ENCODE data around the gene ARHGEF37.
"Not testable (repeated sequence)": the region's sequence is repeated elsewhere in the genome, so short reads cannot be mapped to it uniquely, and the experiment has no call there.

Gene ARHGEF37

DNA sequence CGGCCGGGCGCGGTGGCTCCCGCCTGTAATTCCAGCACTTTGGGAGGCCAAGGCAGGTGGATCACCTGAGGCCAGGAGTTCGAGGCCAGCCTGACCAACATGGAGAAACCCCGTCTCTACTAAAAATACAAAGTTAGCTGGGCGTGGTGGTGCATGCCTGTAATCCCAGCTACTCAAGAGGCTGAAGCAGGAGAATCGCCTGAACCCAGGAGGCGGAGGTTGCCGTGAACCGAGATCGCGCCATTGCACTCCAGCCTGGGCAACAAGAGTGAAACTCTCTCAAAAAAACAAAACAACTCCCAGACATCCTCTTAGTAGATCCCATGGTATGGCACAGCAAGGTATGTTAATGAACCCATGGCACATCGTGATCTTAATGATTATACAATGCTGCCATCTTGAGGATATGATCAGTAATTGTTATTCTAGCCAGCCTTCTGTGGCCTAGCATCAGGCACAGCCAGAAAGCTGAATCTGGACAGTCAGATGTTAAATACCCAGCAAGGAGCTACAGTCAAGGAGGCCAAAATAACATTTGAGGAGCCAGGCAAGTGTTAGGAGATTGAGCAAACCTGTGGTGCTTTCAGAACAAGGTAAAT lies 16.7 kb upstream of the ARHGEF37 start:
- DNase-seq (ENCODE audit: low read depth in 2 of 2): peak; percentile 57 to 60

DNA sequence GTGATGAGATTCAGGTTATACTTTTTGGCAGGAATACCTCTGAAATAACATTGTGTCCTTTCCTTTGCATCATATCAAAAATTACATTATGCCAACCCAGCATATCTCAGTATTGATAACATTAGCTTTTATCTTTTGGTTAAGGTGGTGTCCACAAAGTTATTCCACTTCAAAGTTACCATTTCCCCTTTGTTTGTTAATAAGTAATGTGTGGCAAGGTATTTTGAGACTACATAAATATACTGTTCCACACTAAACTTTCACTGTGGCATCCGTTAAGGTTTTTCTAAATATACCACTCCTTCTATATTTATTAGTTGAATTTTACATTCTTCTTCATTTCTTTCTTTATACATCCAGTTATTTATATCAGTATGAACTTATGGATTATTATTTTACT lies 14.1 kb upstream of the ARHGEF37 start:
- no peak for DNase-seq (ENCODE audit: low read depth in 2 of 2)

DNA sequence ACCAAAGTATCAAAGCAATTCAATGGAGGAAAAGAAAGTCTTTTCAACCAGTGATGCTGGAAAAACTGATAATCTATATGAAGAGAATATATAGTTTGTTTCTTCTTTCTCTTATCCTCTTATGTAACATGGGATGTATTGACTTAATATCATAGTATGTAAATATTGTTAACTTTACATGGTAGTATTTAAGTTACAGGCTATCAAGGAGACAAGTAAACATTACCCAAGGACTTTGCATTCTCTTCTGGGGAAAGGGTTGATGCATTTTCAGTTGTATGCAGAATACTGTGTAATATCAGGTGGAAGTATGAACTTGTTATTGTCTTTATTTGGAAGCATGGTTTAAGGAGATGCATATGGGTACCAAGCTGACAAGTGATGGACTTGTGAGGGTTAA lies 9.1 kb upstream of the ARHGEF37 start:
- no peak for DNase-seq (ENCODE audit: low read depth in 2 of 2)

DNA sequence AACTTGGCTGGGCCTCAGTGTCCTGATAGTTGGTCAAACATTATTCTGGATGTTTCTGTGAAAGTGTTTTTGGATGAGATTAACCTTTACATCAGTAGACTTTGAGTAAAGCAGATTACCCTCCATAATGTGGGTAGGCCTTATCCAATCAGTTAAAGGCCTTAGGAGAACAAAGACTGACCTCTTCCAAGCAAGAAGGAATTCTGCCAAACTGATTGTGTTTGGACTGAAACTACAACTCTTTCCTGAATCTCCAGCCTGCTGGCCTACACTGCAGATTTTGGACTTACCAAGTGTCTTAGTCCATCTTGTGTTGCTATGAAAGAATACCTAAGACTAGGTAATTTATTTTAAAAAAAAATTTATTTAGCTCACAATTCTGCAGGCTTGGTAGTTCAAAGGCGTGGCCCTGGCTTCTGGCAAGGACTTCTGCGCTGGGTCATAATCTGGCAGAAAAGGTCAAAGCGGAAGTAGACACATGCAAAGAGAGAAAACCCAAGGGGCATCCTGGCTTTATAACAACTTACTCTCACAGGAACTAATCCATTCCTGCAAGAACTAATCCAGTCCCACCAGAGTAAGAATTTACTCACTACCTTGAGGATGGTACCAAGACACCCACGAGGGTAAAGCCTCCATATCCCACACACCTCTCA lies 8.6 kb upstream of the ARHGEF37 start:
- no peak for DNase-seq (ENCODE audit: low read depth in 2 of 2)

DNA sequence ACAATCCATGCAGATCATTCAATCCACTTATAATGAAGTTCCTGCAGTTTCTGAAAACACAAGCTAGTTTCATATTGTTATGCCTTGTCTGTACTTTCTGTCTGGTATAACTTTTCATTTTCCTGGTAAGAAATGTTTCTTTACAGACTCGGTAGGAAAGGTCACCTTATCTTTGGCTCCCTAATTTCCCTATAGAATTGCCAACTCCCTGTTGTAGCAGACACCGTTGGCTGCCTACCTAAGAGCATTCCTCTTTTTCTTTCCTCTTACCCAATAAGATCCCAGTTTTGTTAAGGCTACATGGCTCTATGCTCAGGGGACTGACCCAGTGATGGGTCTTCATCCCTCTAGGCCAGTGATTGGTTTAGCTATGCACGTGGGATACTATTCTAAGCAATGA lies 6.2 kb upstream of the ARHGEF37 start:
- no peak for DNase-seq (ENCODE audit: low read depth in 2 of 2)

DNA sequence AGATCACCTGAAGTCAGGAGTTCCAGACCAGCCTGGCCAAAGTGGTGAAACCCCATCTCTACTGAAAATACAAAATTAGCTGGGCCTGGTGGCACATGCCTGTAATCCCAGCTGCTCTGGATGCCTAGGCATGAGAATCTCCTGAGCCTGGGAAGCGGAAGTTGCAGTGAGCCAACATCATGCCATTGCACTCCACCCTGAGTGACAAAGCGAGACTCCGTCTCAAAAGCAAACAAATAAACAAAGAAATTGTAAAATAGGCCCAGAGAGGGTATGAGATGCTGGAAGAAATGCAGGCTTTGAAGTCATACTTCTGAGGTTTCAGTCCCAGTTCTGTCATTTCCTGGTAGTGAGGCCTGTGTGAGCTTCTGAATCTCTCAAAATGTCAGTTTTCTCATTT lies 5.3 kb upstream of the ARHGEF37 start:
- DNase-seq (ENCODE audit: low read depth in 2 of 2): no peak

DNA sequence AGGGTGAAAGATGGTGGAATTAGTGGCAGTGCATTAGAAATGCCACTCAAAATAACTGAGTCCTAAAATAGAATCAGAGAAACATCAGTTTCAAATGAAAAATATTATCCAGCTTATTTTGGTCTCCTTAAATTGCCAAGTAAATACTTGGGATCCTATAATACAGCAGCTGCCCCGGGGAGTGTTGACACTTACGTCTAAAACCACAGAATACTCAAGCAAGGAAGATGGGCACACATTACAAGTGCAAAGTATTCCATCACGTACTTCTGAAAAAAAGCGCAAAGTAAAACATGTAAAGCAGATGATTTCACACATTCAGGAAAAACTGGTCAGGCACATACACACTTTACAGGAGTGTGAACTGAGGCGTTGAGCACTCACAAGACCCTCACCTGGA lies 2.4 kb upstream of the ARHGEF37 start:
- DNase-seq (ENCODE audit: low read depth in 2 of 2): no peak

DNA sequence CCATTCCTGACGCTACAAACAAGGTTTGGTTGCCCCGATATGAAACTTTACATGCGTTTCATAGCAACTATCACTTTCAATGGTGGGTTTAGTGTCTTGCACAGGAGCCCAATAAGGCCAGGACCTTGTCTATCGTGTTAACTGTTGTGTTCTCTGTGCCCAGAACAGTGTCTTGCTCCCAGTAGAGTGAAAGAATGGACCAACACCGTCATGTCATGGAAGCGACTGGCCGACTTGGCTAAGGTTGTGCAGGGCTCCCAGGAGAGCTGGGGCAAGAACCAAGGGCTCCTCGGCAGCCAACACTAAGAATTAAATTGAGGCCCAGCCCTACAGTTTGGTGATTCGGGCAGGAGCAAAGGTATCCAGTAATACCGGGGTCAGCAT lies 498 bp upstream of the ARHGEF37 start:
- DNase-seq (ENCODE audit: low read depth in 2 of 2): no peak

DNA sequence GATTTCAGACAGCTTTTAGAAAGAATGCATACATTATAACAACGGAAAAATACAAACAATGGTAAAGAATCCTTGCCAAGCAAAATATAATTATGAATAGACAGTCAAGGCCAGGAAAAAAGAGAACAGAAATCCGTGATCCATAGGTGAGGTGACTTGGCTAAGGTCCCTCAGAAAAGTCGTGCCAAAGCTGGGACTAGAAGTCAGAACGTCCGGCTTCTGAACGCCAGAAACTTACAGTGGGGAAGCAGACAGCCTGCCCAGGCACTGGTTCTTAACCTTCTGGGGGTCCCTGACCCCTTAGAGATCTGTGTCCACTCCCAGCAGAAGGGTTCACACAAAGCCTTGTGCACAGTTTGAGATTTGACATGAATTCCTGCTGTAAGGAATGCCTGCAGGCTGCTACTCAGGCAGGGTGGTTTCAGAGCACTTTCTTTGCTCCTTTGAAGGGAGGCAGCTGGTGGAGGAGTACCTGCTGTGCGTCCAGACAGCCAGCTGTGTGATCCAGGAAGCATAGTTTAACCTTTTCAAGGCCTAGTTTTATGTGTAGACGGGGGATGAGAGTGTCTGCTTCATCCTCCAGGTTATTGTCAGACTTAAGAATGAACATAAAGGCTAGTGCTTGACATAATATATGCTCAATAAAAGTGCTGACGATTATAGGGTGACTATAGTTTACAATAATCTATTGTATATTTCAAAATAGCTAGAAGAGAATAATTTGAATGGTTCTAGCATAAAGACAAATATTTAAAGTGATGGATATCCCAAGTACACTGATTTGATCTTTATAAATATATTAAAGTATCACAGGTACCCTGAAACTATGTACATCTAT lies 852 bp downstream of the ARHGEF37 start:
- no peak for DNase-seq (ENCODE audit: low read depth in 2 of 2)

DNA sequence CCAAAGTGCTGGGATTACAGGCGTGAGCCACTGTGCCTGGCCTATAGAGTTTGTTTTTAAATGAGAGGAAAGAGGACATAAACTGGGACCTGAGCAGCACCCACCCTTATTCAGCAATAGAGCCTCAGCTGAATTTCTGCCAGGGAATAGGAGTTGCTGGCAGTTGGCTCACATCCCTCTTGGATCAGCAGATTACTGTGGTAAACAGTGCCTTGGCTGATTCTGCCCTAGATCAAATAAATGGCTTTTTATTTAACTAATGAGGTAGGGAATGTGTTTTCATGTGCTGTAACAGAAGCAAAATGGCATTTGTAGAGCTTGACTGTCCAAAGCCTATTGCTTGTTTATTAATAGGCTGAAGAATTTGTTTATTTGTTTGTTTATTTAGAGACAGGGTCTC lies 2.1 kb downstream of the ARHGEF37 start:
- no peak for DNase-seq (ENCODE audit: low read depth in 2 of 2)

DNA sequence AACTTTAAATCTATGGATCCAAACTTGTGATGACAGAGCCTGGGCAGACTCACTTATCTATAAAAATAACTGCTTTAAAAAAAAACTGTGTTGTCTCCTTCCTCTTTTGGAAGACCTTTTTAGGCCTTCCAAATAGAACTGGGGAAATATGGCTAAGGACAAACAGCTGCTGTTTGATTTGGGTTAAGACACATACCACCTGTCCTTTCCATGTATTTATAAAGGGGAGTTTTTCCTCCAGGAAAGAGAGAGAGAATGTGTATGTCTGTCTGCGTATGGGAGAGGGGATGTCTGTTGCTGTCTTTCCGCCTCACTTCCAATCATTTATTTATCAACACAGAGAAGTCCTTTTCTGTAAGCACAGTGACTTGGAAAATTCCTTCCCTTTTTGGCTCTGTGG lies 2.8 kb downstream of the ARHGEF37 start:
- no peak for DNase-seq (ENCODE audit: low read depth in 2 of 2)

DNA sequence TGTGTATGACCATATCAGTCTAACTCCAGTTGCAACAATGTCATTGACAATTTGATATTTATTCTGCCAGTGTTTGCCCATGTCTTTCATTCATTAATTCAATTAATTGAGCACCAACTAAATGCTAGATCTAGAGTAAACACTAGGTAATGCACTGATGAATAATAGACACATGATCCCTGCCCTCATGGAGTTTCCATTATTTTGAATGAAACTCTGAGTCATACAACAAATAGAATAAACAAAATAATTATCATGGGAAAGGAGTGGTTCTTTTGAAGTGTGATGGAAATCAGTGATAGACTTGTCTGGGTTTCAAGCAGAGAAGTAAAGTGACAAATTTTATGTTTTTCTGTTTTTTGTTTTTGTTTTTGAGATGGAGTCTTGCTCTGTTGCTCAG lies 4.6 kb downstream of the ARHGEF37 start:
- DNase-seq (ENCODE audit: low read depth in 2 of 2): no peak

DNA sequence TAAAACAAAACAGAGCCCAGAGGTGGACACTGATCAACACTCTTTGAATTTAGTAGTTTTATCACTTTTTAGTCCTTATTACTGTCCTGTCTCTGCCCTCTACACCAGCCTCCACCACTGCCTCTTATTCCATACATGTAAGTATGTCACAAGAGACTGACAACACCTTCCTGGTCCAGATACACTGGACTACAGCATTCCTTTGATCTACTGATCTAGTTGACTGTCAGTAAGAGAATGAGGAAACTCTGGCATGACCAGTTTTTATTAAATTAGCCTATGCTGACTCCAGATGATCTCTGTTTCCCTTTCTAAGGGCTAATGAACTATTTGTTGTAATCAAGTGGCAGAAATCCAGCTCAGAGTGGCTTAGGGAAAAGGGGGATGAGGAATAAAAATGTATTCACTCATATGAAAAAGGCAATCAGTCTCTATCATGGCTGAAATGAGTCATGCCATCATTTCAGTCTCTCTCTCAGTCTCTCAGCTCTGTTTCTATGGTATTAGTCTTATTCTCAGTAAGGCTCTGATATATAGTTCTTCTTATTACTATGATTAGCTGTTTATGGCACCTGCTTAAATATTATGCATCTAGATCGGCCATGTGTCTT lies 5.5 kb downstream of the ARHGEF37 start:
- no peak for DNase-seq (ENCODE audit: low read depth in 2 of 2)

DNA sequence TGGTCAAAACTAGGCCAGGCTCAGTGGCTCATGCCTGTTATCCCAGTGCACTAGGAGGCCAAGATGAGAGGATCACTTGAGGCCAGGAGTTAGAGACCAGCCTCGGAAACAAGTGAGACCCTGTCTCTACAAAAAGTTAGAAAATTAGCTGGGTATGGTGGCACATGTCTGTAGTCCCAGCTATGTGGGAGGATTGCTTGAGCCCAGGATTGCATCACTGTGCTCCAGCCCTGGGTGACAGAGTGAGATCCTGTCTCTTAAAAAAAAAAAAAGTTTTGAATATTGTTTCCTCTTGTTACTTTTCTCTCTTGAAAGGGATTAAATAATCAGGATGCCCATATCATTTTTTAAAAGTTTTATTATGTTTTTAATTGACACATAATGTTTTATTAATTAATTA lies 7.6 kb downstream of the ARHGEF37 start:
- DNase-seq (ENCODE audit: low read depth in 2 of 2): no peak

DNA sequence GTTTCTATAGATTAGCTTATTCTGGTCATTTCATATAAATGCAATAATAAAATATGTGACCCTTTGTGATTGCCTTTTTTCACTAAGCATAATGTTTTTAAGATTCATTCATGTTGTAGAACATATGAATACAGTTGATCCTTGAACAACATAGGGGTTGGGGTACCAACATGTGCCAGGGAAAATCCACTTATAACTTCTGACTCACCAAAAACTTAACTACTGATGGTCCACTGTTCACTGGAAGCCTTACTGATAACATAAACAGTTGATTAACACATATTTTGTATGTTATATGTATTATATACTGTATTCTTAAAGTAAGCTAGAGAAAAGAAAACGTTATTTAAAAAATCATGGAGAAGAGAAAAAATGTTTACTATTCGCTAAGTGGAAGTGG lies 12.1 kb downstream of the ARHGEF37 start:
- no peak for DNase-seq (ENCODE audit: low read depth in 2 of 2)

DNA sequence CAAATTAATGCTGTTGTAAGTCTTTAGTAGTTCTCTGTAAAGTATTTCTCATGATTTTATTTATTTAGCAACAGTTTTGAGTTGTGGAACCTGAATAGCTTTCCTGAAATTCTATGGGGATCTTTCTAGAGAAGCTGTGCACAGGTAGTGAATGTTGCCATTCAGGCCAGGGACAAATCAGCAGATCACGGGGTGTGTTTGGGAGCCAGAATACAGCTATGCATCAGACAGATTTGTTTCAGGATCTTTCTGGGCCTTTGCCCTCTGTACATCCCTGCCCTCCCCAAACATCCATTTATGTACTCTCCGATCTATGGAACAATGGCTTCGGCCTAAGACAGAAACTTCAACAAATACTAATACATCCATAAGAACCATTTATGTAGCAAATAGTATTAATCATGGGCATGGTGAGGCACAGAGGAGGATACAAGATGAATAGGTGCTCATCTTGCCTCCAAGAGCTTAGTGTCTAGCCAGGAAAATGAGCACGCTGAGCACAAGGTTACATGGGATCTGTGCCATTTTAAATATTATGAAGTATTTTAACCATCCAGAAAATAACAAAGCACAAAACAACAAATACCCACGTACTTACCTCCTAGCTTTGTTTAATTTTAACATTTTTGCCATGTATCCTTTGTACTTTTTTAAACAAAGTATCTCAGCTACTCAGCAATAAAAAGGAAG lies 13.1 kb downstream of the ARHGEF37 start:
- no peak for DNase-seq (ENCODE audit: low read depth in 2 of 2)

DNA sequence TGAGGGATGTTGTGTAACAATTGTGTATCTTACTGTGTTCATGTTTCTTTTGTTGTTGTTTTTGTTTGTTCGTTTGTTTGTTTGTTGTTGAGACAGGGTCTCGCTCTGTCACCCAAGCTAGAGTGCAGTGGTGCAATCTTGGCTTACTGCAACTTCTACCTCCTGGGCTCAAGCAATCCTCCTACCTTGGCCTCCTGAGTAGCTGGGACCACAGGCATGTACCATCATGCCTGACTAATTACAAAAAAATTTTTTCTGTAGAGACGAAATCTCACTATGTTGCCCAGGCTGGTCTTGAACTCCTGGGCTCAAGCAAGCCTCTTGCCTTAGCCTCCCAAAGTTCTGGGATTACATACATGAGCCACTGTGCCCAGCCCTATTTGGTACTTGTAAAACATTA lies 13.8 kb downstream of the ARHGEF37 start:
- DNase-seq (ENCODE audit: low read depth in 2 of 2): not testable (repeated sequence)

DNA sequence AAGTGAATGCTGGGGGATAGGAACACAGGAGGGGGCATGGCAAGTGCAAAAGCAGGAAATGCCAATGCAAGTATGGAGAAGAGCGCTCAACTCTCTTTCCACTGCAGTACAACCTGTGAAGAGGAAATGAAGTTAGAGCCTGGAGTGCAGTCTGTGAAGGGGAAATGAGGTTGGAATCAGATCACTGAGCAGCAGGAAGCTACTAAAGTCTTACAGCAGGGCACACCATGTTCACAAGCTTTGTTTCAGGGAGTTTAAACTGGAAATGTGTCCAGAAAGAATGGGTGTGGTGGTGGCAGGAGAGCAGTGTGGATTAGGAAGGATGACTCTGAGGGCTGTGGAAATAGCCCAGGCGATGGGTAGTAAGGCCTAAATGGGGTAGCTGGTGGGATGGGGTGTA lies 15.4 kb downstream of the ARHGEF37 start:
- no peak for DNase-seq (ENCODE audit: low read depth in 2 of 2)

DNA sequence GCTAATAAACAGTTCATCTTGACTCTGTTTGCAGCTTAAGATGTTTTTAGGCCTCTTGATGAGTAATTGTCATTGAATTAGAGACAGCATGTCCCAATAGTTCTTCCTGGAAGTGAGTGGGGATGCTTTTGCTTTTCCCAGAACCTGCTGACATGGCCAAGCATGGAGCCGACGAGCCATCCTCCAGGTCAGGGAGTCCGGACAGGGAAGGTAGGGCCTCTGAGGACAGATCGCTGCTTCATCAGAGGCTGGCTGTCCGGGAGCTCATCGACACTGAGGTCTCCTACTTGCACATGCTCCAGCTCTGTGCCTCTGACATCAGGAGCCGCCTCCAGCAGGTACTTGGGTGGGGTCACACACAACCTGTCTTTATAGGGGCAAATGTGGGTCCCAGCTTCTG lies 16.3 kb downstream of the ARHGEF37 start:
- no peak for DNase-seq (ENCODE audit: low read depth in 2 of 2)

DNA sequence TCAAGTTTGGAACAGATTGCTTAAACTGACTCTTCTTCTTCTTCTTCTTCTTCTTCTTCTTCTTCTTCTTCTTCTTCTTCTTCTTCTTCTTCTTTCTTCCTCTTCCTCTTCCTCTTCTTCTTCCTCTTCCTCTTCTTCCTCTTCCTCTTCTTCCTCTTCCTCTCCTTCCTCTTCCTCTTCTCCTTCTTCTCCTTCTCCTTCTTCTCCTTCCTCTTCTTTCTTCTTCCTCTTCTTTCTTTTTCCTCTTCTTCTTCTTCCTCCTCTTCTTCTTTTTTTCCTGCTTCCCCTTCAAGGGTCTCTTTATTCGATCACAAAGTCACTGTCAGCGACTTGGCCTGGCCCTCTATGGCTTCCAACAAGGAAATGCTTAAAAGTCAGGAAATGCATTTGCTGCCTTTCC lies 16.9 kb downstream of the ARHGEF37 start:
- DNase-seq (ENCODE audit: low read depth in 2 of 2): not testable (repeated sequence)

DNA sequence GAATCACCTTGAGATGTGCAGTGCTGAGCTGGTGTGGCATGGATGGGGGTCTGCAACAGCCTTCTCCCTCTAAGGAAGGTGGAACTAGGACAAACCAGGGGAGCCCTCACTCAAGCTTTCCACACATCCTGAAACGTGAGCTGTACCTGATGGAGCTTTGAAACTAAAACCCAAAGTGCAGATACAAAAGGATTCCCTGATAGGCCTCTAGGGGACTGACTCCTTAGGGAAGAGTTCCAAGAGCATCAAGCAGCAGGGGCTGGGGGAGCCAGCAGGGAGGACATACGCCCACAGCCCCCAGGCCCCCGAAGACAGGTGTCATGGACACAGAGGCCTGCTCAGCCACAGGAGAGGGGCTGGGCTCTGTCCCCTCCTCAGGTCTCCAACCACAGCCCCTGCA lies 17.7 kb downstream of the ARHGEF37 start:
- no peak for DNase-seq (ENCODE audit: low read depth in 2 of 2)

DNA sequence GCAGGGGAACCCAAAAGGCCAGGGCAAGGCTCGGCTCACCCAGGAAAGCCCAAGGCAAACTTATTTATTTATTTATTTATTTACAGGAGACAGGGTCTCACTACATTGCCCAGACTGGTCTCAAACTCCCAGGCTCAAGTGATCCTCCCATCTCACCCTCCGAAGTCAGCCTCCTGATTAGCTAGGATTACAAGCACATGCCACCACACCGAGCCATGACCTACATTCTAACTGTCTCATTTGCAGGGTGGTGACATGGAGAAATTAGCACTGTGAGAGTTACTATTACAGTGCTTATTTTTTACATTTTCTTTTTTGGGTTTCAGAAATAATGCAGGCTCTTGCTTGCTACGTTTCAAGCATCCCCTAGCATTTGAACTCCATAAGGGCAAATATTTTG lies 18.1 kb downstream of the ARHGEF37 start:
- DNase-seq (ENCODE audit: low read depth in 2 of 2): no peak

Measured in fibroblast of skin of left biceps (primary cell).